Adipocyte (in vitro differentiated cells): ENCODE results near the gene ZFPL1.
A peak's percentile ranks its signal among the peaks of the same experiment; 100 is the strongest.

ENCODE experiments used
- DNase-seq: peaks from one replicate; pipeline ENCODE4 v3.0.0-alpha.2; 2015; ENCODE audit warnings: low read depth
- H3K27me3 ChIP-seq: replicated peaks from 2 replicates; pipeline ENCODE4 v1.7.0; 2013; ENCODE audit warnings: mild to moderate bottlenecking, low read length, moderate library complexity; ENCODE audit not compliant: control insufficient read depth, insufficient read depth
- H3K36me3 ChIP-seq: 2 replicates; pipeline ENCODE4 v1.7.0; 2013; ENCODE audit warnings: low read length, mild to moderate bottlenecking, moderate library complexity; ENCODE audit not compliant: control insufficient read depth, insufficient read depth, severe bottlenecking
- H3K4me1 ChIP-seq: 2 replicates; pipeline ENCODE4 v1.7.0; 2013; ENCODE audit warnings: mild to moderate bottlenecking, low read length, moderate library complexity; ENCODE audit not compliant: control insufficient read depth, insufficient read depth
- H3K4me3 ChIP-seq: 2 replicates; pipeline ENCODE4 v1.7.0; 2013; ENCODE audit warnings: mild to moderate bottlenecking, low read length, moderate library complexity
- H3K9ac ChIP-seq: 2 replicates; pipeline ENCODE4 v1.7.0; 2013; ENCODE audit warnings: mild to moderate bottlenecking, low read length, moderate library complexity
- H3K9me3 ChIP-seq: 2 replicates; pipeline ENCODE4 v1.7.0; 2013; ENCODE audit warnings: mild to moderate bottlenecking, low read length, moderate library complexity; ENCODE audit not compliant: control insufficient read depth

Gene ZFPL1

GRCh38 chr11:65127473-65128181, 43.6 kb downstream of the ZFPL1 start:
- Histone ChIP-seq H3K4me1 (peaks cover 9% of the 10 kb centered on the region), H3K9me3 (no peaks in the 10 kb centered on the region), H3K9ac (no peak overlapping the region), H3K36me3 (peaks cover 80% of the 10 kb centered on the region), H3K27me3 (no peaks in the 10 kb centered on the region), H3K4me3 (no peak overlapping the region)
- no peak for DNase-seq

- H3K4me1 ChIP-seq: peaks cover 11% of the 10 kb centered on the region
- no peak overlapping the region for H3K4me3 ChIP-seq
- H3K36me3 ChIP-seq: peaks cover 84% of the 10 kb centered on the region
- no peaks in the 10 kb centered on the region for H3K27me3 ChIP-seq
- H3K9me3 ChIP-seq: no peaks in the 10 kb centered on the region
- H3K9ac ChIP-seq: no peak overlapping the region
- DNase-seq: no peak
Measured at GRCh38 chr11:65128182-65129145, 44.4 kb downstream of the ZFPL1 start.

GRCh38 chr11:65129649-65130441, 45.8 kb downstream of the ZFPL1 start:
- H3K9me3 ChIP-seq: no peaks in the 10 kb centered on the region
- H3K4me1 ChIP-seq: peaks cover 11% of the 10 kb centered on the region
- H3K36me3 ChIP-seq: peaks cover 80% of the 10 kb centered on the region
- DNase-seq: no peak
- H3K4me3 ChIP-seq: no peak overlapping the region
- no peaks in the 10 kb centered on the region for H3K27me3 ChIP-seq
- no peak overlapping the region for H3K9ac ChIP-seq

GRCh38 chr11:65130631-65131416, 46.8 kb downstream of the ZFPL1 start:
- DNase-seq: no peak
- Histone ChIP-seq H3K4me3 (no peak overlapping the region), H3K36me3 (peaks cover 70% of the 10 kb centered on the region), H3K9me3 (no peaks in the 10 kb centered on the region), H3K27me3 (no peaks in the 10 kb centered on the region), H3K9ac (no peak overlapping the region), H3K4me1 (peaks cover 16% of the 10 kb centered on the region)

GRCh38 chr11:65131417-65131776, 47.4 kb downstream of the ZFPL1 start:
- Histone ChIP-seq H3K4me3 (no peak overlapping the region), H3K36me3 (peaks cover 65% of the 10 kb centered on the region), H3K27me3 (no peaks in the 10 kb centered on the region), H3K9ac (no peak overlapping the region), H3K9me3 (no peaks in the 10 kb centered on the region), H3K4me1 (peaks cover 16% of the 10 kb centered on the region)
- DNase-seq: no peak

GRCh38 chr11:65131895-65132237, 47.8 kb downstream of the ZFPL1 start:
- H3K9ac ChIP-seq: peak overlapping the region; percentile 32
- H3K4me1 ChIP-seq: peaks cover 16% of the 10 kb centered on the region
- H3K9me3 ChIP-seq: no peaks in the 10 kb centered on the region
- DNase-seq: no peak
- no peaks in the 10 kb centered on the region for H3K27me3 ChIP-seq
- H3K36me3 ChIP-seq: peaks cover 60% of the 10 kb centered on the region
- H3K4me3 ChIP-seq: no peak overlapping the region

- no peak for DNase-seq
- Histone ChIP-seq H3K4me1 (peaks cover 16% of the 10 kb centered on the region), H3K36me3 (peaks cover 55% of the 10 kb centered on the region), H3K27me3 (no peaks in the 10 kb centered on the region), H3K4me3 (peak overlapping the region; percentile 97), H3K9ac (peak overlapping the region; percentile 100), H3K9me3 (no peaks in the 10 kb centered on the region)
Measured at GRCh38 chr11:65132238-65132987, 48.4 kb downstream of the ZFPL1 start.

GRCh38 chr11:65132988-65133700, 49.1 kb downstream of the ZFPL1 start:
- Histone ChIP-seq H3K9ac (peak overlapping the region; percentile 100), H3K9me3 (no peaks in the 10 kb centered on the region), H3K36me3 (peaks cover 48% of the 10 kb centered on the region), H3K27me3 (no peaks in the 10 kb centered on the region), H3K4me3 (peak overlapping the region; percentile 97), H3K4me1 (peaks cover 16% of the 10 kb centered on the region)
- peak; percentile 7 for DNase-seq

GRCh38 chr11:65133724-65134123, 49.7 kb downstream of the ZFPL1 start:
- DNase-seq: peak; percentile 52
- peak overlapping the region; percentile 97 for H3K4me3 ChIP-seq
- H3K27me3 ChIP-seq: no peaks in the 10 kb centered on the region
- H3K36me3 ChIP-seq: peaks cover 42% of the 10 kb centered on the region
- no peaks in the 10 kb centered on the region for H3K9me3 ChIP-seq
- peaks cover 16% of the 10 kb centered on the region for H3K4me1 ChIP-seq
- H3K9ac ChIP-seq: peak overlapping the region; percentile 100
